GM21360 (cell line): ENCODE results near the gene ZCCHC2.
A peak's percentile ranks its signal among the peaks of the same experiment; 100 is the strongest.

Source experiments
- ATAC-seq: cut with Tn5 transposase; IDR thresholded peaks from one replicate; pipeline ENCODE4 v1.9.1; 2021; ENCODE audit warnings: mild to moderate bottlenecking, moderate library complexity; ENCODE audit not compliant: unreplicated experiment

The ZCCHC2 gene

GRCh38 chr18:62537042-62537894, 14.4 kb downstream of the ZCCHC2 start:
- no peak for ATAC-seq

GRCh38 chr18:62537946-62538345, 15.1 kb downstream of the ZCCHC2 start:
- ATAC-seq, result no peak

- no peak for ATAC-seq
Measured at GRCh38 chr18:62538881-62539280, 16.1 kb downstream of the ZCCHC2 start.

- no peak for ATAC-seq
Measured at GRCh38 chr18:62539284-62540165, 16.7 kb downstream of the ZCCHC2 start.

DNA sequence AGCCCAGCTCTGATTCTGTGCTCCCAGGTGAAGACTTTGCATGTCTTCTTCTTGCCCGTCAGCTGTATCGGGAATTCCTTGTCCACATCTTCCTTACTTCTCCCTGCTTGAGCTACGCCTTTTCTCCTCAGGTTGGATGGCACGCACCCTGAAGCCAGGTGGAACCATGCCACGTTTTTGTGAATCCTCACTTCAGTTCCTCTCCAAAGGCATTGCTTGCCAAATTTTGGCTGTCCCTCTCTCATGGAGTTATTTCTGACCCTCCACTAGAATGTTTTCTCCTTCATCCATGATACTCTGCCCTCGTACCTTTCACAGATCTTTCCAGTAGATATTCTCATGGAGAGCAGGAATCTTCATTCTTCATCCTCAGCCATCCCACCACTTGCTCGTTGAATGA, 20.2 kb downstream of the ZCCHC2 start:
- no peak for ATAC-seq

DNA sequence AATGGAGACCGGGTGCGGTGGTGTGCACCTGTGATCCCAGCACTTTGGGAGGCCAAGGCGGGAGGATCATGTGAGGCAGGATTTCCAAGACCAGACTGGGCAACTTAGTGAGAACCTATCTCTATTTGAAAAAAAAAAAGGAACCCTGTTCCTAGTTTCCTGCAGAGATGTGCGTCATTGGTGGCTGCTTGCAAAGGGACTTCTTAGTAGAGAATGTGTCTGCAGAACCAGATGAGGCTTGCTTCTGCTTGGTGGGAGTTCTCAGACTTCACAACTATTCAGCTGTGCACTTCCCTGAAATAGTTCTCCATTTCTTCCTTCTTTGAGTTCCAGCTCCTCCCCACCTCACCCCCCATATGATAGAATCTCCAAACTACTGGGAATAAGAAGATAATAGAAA, 22.3 kb downstream of the ZCCHC2 start:
- no peak for ATAC-seq

GRCh38 chr18:62549755-62550154, 26.9 kb downstream of the ZCCHC2 start:
- ATAC-seq, result no peak

- ATAC-seq, result no peak
Measured at GRCh38 chr18:62550746-62551145, 27.9 kb downstream of the ZCCHC2 start.

GRCh38 chr18:62551972-62552513, 29.2 kb downstream of the ZCCHC2 start:
- no peak for ATAC-seq

GRCh38 chr18:62554061-62554815, 31.4 kb downstream of the ZCCHC2 start:
- no peak for ATAC-seq

DNA sequence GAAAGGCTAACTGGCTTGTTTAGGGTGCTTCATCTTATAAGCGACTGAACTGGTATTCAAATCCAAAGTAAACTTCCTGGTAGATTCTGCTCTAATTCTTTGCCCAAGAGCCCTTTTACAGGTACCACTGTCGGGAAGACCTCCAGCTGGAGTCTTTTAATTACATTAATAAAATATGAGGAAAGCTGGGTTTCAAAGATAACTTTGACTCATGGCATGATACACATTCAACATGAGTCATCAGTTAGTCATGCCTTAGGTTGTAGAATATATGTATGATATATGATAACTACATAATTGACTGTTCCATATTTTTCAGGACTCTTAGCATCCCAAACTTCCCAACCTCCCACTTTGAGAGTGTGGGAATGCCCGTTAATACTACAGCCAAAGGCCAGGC, 32.3 kb downstream of the ZCCHC2 start:
- ATAC-seq, result no peak

DNA sequence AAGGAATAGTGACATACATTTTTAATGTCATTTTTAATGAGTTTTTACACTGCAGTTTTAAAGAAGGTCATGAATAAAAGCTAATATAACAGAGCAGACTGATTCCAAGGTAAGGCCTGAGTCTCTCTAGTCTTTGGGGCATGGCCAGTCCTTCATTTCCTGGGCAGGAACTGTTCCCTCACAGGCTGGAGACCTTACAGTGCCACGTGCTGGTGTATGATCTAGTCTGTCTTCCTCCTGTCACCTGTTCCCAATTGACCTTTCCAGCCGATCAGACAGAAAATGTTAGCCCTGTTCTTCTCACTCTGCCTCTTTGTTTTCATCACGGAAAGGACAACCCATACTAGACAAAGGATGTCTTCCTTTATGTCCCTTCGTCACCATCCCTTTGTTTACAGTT, 33.6 kb downstream of the ZCCHC2 start:
- no peak for ATAC-seq

GRCh38 chr18:62558015-62558663, 35.3 kb downstream of the ZCCHC2 start:
- ATAC-seq, result peak; percentile 63

GRCh38 chr18:62564044-62564443, 41.2 kb downstream of the ZCCHC2 start:
- ATAC-seq, result no peak

- no peak for ATAC-seq
Measured at GRCh38 chr18:62566199-62566598, 43.4 kb downstream of the ZCCHC2 start.

GRCh38 chr18:62566818-62567217, 44.0 kb downstream of the ZCCHC2 start:
- ATAC-seq, result no peak

- ATAC-seq, result no peak
Measured at GRCh38 chr18:62569081-62569655, 46.3 kb downstream of the ZCCHC2 start.

GRCh38 chr18:62571037-62571436, 48.2 kb downstream of the ZCCHC2 start:
- no peak for ATAC-seq

DNA sequence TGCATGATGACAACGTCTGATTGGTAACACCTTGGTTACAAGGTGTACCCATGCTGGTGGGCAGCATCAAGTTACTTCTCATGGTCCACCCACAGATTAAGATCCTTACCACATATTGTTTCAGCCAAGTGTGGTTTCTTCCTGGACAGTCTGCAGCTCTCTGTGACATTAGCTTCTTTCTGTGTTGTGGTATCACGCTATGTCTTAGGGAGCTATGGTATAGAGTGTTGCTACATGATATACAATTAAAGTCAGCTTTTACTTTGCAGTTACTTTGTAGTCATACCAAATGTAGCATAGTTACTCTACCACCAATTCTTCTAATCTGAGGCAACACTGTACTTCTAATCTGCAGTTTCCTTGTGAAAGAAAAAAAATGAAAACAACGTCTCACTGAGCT, 48.8 kb downstream of the ZCCHC2 start:
- no peak for ATAC-seq

- ATAC-seq, result no peak
Measured at GRCh38 chr18:62572456-62572855, 49.6 kb downstream of the ZCCHC2 start.
